GM23338 (cell line): ENCODE measurements around the gene RASA3. TPM values are rescaled to one million over a fixed set of nuclear protein-coding genes. Genes with fewer than 3 reads are reported as not detected.

Source experiments
- EZH2 ChIP-seq: fragments of 200-600 bp; sonication (generic); IDR thresholded peaks from one replicate; pipeline ENCODE4 v1.8.0; 2017; ENCODE audit warnings: antibody characterized with exemption, mild to moderate bottlenecking, low read depth; ENCODE audit not compliant: unreplicated experiment
- EZH2phosphoT487 ChIP-seq: fragments of 200-600 bp; sonication (generic); IDR thresholded peaks from one replicate; pipeline ENCODE4 v1.8.1; 2018; ENCODE audit warnings: antibody characterized with exemption; ENCODE audit not compliant: unreplicated experiment
- JUNB ChIP-seq: IDR thresholded peaks from one replicate; pipeline ENCODE4 v1.6.1; 2016; ENCODE audit warnings: antibody characterized with exemption; ENCODE audit not compliant: unreplicated experiment
- POLR2AphosphoS5 ChIP-seq: IDR thresholded peaks from 2 replicates; pipeline ENCODE4 v1.6.1; 2016; ENCODE audit warnings: antibody characterized with exemption, low read depth
- STAT1 ChIP-seq: IDR thresholded peaks from one replicate; pipeline ENCODE4 v1.6.1; 2016; ENCODE audit warnings: antibody characterized with exemption; ENCODE audit not compliant: unreplicated experiment
- ZNF331 ChIP-seq: fragments of 250-450 bp; sonication (Bioruptor Pico); IDR thresholded peaks from 2 replicates; pipeline ENCODE4 v1.5.0; 2020; ENCODE audit warnings: low read depth, mild to moderate bottlenecking, moderate library complexity
- polyA plus RNA-seq: library from polyadenylated mRNA; unstranded; fragments of >200 nt; fragmentation: Nextera tagmentation; extraction: Ambion mirVana; gene quantifications from 2 replicates; pipeline ENCODE4 v1.2.1, GENCODE V29; 2016
- total RNA-seq: library from RNA; depleted of rRNA; stranded (reverse); fragments of >200 nt; shearing (Covaris generic); gene quantifications from 2 replicates; pipeline ENCODE4 v1.2.3, GENCODE V29; 2014
- TF ChIP-seq, protein P1 (sequence below): fragments of 250-450 bp; sonication (Bioruptor Pico); IDR thresholded peaks from 2 replicates; pipeline ENCODE4 v1.5.0; 2020; ENCODE audit warnings: mild to moderate bottlenecking, moderate library complexity
- TF ChIP-seq, protein P2 (sequence below): IDR thresholded peaks from 2 replicates; pipeline ENCODE4 v1.6.1; 2016; ENCODE audit warnings: antibody characterized with exemption

RASA3 gene
- total and polyA plus RNA-seq, 2 experiments from 2014 or later, result 11.2 to 20.7 TPM

DNA sequence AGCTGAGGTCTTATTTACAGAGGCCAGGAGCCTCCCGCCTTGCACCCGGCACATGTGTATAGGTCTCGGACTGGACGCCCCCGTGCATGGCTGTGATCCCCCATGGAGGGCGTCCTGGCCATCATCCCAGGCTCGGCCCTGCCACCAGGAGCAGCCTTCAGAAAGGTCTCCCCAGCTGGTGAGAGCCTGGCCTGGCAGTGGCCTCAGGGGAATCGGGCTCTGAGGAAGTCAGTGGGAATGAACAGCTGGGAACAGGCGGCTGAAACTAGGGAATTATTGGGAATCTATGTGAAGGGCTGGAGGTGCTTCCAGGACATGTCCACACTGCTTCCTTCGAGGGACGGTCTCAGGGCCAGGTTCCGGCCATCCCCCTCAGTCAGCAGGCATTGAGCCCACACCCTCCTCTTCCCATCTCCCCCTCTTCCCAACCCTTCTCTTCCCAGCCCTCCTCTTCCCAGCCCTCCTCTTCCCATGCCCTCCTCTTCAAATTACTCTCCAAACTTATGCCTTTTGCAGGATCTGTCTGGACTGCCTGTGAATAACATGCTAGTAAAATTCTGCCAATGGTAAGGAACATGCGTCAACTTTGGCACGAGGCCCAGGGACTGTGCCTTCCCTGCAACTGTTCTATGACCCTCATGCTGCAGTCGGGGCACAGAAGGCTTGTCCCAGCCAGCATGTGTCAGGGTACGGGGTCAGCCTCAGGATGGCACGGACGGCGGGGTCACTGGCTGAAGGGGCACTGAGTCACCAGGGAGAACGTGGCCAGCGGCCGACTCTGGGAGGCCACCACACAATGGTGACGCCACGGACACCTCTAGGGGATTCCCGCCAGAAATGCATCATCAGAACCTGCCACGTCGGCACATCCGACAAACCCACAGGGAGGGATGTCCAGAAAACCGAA lies 134.3 kb downstream of the RASA3 start (continued):
- TF ChIP-seq, protein P1, sequence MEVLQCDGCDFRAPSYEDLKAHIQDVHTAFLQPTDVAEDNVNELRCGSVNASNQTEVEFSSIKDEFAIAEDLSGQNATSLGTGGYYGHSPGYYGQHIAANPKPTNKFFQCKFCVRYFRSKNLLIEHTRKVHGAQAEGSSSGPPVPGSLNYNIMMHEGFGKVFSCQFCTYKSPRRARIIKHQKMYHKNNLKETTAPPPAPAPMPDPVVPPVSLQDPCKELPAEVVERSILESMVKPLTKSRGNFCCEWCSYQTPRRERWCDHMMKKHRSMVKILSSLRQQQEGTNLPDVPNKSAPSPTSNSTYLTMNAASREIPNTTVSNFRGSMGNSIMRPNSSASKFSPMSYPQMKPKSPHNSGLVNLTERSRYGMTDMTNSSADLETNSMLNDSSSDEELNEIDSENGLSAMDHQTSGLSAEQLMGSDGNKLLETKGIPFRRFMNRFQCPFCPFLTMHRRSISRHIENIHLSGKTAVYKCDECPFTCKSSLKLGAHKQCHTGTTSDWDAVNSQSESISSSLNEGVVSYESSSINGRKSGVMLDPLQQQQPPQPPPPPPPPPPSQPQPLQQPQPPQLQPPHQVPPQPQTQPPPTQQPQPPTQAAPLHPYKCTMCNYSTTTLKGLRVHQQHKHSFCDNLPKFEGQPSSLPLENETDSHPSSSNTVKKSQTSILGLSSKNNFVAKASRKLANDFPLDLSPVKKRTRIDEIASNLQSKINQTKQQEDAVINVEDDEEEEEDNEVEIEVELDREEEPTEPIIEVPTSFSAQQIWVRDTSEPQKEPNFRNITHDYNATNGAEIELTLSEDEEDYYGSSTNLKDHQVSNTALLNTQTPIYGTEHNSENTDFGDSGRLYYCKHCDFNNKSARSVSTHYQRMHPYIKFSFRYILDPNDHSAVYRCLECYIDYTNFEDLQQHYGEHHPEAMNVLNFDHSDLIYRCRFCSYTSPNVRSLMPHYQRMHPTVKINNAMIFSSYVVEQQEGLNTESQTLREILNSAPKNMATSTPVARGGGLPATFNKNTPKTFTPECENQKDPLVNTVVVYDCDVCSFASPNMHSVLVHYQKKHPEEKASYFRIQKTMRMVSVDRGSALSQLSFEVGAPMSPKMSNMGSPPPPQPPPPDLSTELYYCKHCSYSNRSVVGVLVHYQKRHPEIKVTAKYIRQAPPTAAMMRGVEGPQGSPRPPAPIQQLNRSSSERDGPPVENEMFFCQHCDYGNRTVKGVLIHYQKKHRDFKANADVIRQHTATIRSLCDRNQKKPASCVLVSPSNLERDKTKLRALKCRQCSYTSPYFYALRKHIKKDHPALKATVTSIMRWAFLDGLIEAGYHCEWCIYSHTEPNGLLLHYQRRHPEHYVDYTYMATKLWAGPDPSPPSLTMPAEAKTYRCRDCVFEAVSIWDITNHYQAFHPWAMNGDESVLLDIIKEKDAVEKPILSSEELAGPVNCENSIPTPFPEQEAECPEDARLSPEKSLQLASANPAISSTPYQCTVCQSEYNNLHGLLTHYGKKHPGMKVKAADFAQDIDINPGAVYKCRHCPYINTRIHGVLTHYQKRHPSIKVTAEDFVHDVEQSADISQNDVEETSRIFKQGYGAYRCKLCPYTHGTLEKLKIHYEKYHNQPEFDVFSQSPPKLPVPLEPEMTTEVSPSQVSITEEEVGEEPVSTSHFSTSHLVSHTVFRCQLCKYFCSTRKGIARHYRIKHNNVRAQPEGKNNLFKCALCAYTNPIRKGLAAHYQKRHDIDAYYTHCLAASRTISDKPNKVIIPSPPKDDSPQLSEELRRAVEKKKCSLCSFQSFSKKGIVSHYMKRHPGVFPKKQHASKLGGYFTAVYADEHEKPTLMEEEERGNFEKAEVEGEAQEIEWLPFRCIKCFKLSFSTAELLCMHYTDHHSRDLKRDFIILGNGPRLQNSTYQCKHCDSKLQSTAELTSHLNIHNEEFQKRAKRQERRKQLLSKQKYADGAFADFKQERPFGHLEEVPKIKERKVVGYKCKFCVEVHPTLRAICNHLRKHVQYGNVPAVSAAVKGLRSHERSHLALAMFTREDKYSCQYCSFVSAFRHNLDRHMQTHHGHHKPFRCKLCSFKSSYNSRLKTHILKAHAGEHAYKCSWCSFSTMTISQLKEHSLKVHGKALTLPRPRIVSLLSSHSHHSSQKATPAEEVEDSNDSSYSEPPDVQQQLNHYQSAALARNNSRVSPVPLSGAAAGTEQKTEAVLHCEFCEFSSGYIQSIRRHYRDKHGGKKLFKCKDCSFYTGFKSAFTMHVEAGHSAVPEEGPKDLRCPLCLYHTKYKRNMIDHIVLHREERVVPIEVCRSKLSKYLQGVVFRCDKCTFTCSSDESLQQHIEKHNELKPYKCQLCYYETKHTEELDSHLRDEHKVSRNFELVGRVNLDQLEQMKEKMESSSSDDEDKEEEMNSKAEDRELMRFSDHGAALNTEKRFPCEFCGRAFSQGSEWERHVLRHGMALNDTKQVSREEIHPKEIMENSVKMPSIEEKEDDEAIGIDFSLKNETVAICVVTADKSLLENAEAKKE (CRISPR knock-in tag), result no peak
- TF ChIP-seq ZNF331 (CRISPR knock-in tag) (no peak), JUNB (no peak), EZH2 (no peak), STAT1 (no peak), POLR2AphosphoS5 (no peak), EZH2phosphoT487 (no peak)
- TF ChIP-seq, protein P2, sequence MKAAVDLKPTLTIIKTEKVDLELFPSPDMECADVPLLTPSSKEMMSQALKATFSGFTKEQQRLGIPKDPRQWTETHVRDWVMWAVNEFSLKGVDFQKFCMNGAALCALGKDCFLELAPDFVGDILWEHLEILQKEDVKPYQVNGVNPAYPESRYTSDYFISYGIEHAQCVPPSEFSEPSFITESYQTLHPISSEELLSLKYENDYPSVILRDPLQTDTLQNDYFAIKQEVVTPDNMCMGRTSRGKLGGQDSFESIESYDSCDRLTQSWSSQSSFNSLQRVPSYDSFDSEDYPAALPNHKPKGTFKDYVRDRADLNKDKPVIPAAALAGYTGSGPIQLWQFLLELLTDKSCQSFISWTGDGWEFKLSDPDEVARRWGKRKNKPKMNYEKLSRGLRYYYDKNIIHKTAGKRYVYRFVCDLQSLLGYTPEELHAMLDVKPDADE, result no peak
